ENCODE data around the gene CFAP90. TPM values are rescaled to one million over a fixed set of nuclear protein-coding genes. Genes with fewer than 3 reads are reported as not detected.

The CFAP90 gene
- total RNA-seq, 1 donor from 2014 or later, result 0.64 TPM

- no peaks in the 10 kb centered on the region for H3K36me3 ChIP-seq (ENCODE audit: insufficient read depth, low read length)
- Mint-ChIP-seq H3K27ac (ENCODE audit: unreplicated experiment) (no peak overlapping the region), H3K4me3 (ENCODE audit: unreplicated experiment) (no peak overlapping the region), H3K4me1 (ENCODE audit: low read depth, unreplicated experiment) (no peaks in the 10 kb centered on the region), H3K36me3 (ENCODE audit: low read depth, unreplicated experiment) (no peaks in the 10 kb centered on the region), H3K9me3 (ENCODE audit: unreplicated experiment) (no peaks in the 10 kb centered on the region), H3K27me3 (ENCODE audit: low read depth, unreplicated experiment) (peaks cover 3% of the 10 kb centered on the region)
- no peaks in the 10 kb centered on the region for H3K79me2 ChIP-seq (ENCODE audit: insufficient read depth, low read length)
- H2AFZ ChIP-seq (ENCODE audit: low read depth, low read length), result no peak overlapping the region
- H3K27ac ChIP-seq (ENCODE audit: low read depth, low read length), result no peak overlapping the region
- FAIRE-seq, result no peak
- TF ChIP-seq EZH2 (IDR thresholded peaks at IDR 0.05; ENCODE audit: insufficient read depth, low read length) (no peak), CTCF (IDR thresholded peaks at IDR 0.05; ENCODE audit: insufficient read depth, low read depth, low read length) (no peak)
- H4K20me1 ChIP-seq (ENCODE audit: insufficient read depth, low read length), result no peaks in the 10 kb centered on the region
- no peaks in the 10 kb centered on the region for H3K9me3 ChIP-seq (ENCODE audit: insufficient read depth, low read depth, low read length)
- H3K4me3 ChIP-seq (ENCODE audit: insufficient read depth, low read depth, low read length), result no peak overlapping the region
- H3K4me1 ChIP-seq (ENCODE audit: insufficient read depth, low read length), result no peaks in the 10 kb centered on the region
- H3K9ac ChIP-seq (ENCODE audit: low read length), result no peak overlapping the region
- H3K27me3 ChIP-seq (ENCODE audit: insufficient read depth, low read length), result no peaks in the 10 kb centered on the region
- no peak for DNase-seq (ENCODE audit: low read depth)
- no peak overlapping the region for H3K4me2 ChIP-seq (ENCODE audit: low read length)
Measured at GRCh38 chr5:7801891-7802614, 48.9 kb downstream of the CFAP90 start.

- Histone ChIP-seq H3K36me3 (ENCODE audit: insufficient read depth, low read length) (no peaks in the 10 kb centered on the region), H2AFZ (ENCODE audit: low read depth, low read length) (no peak overlapping the region), H3K9me3 (ENCODE audit: insufficient read depth, low read depth, low read length) (no peaks in the 10 kb centered on the region), H3K4me1 (ENCODE audit: insufficient read depth, low read length) (no peaks in the 10 kb centered on the region), H3K4me2 (ENCODE audit: low read length) (no peak overlapping the region), H3K9ac (ENCODE audit: low read length) (no peak overlapping the region), H4K20me1 (ENCODE audit: insufficient read depth, low read length) (no peaks in the 10 kb centered on the region), H3K79me2 (ENCODE audit: insufficient read depth, low read length) (no peaks in the 10 kb centered on the region), H3K27ac (ENCODE audit: low read depth, low read length) (no peak overlapping the region), H3K4me3 (ENCODE audit: insufficient read depth, low read depth, low read length) (no peak overlapping the region), H3K27me3 (ENCODE audit: insufficient read depth, low read length) (no peaks in the 10 kb centered on the region)
- H3K27ac Mint-ChIP-seq (ENCODE audit: unreplicated experiment), result no peak overlapping the region
- DNase-seq (ENCODE audit: low read depth), result no peak
- no peaks in the 10 kb centered on the region for H3K36me3 Mint-ChIP-seq (ENCODE audit: low read depth, unreplicated experiment)
- H3K4me3 Mint-ChIP-seq (ENCODE audit: unreplicated experiment), result no peak overlapping the region
- TF ChIP-seq CTCF (IDR thresholded peaks at IDR 0.05; ENCODE audit: insufficient read depth, low read depth, low read length), result no peak
- TF ChIP-seq EZH2 (IDR thresholded peaks at IDR 0.05; ENCODE audit: insufficient read depth, low read length), result no peak
- peaks cover 9% of the 10 kb centered on the region for H3K27me3 Mint-ChIP-seq (ENCODE audit: low read depth, unreplicated experiment)
- no peak for FAIRE-seq
- H3K9me3 Mint-ChIP-seq (ENCODE audit: unreplicated experiment), result no peaks in the 10 kb centered on the region
- no peaks in the 10 kb centered on the region for H3K4me1 Mint-ChIP-seq (ENCODE audit: low read depth, unreplicated experiment)
Measured at GRCh38 chr5:7795306-7795705, 55.6 kb downstream of the CFAP90 start.

GRCh38 chr5:7794823-7795222, 56.1 kb downstream of the CFAP90 start:
- H3K36me3 Mint-ChIP-seq (ENCODE audit: low read depth, unreplicated experiment), result no peaks in the 10 kb centered on the region

More at GRCh38 chr5:7794823-7795222, 56.1 kb downstream of the CFAP90 start:
- no peak for DNase-seq (ENCODE audit: low read depth)
- Mint-ChIP-seq H3K27ac (ENCODE audit: unreplicated experiment) (no peak overlapping the region), H3K9me3 (ENCODE audit: unreplicated experiment) (no peaks in the 10 kb centered on the region), H3K4me3 (ENCODE audit: unreplicated experiment) (no peak overlapping the region), H3K4me1 (ENCODE audit: low read depth, unreplicated experiment) (no peaks in the 10 kb centered on the region), H3K27me3 (ENCODE audit: low read depth, unreplicated experiment) (peaks cover 9% of the 10 kb centered on the region)
- H3K79me2 ChIP-seq (ENCODE audit: insufficient read depth, low read length), result no peaks in the 10 kb centered on the region
- H3K9me3 ChIP-seq (ENCODE audit: insufficient read depth, low read depth, low read length), result no peaks in the 10 kb centered on the region
- TF ChIP-seq CTCF (IDR thresholded peaks at IDR 0.05; ENCODE audit: insufficient read depth, low read depth, low read length), result no peak
- no peak for TF ChIP-seq EZH2 (IDR thresholded peaks at IDR 0.05; ENCODE audit: insufficient read depth, low read length)
- H3K27me3 ChIP-seq (ENCODE audit: insufficient read depth, low read length), result no peaks in the 10 kb centered on the region
- FAIRE-seq, result no peak
- H3K4me1 ChIP-seq (ENCODE audit: insufficient read depth, low read length), result no peaks in the 10 kb centered on the region
- no peak overlapping the region for H3K27ac ChIP-seq (ENCODE audit: low read depth, low read length)
- H3K9ac ChIP-seq (ENCODE audit: low read length), result no peak overlapping the region
- H3K4me3 ChIP-seq (ENCODE audit: insufficient read depth, low read depth, low read length), result no peak overlapping the region
- no peaks in the 10 kb centered on the region for H4K20me1 ChIP-seq (ENCODE audit: insufficient read depth, low read length)
- H3K36me3 ChIP-seq (ENCODE audit: insufficient read depth, low read length), result no peaks in the 10 kb centered on the region
- no peak overlapping the region for H3K4me2 ChIP-seq (ENCODE audit: low read length)
- no peak overlapping the region for H2AFZ ChIP-seq (ENCODE audit: low read depth, low read length)

All from astrocyte (in vitro differentiated cells and primary cell).